ENCODE measurements around the gene NDNF.

DNA sequence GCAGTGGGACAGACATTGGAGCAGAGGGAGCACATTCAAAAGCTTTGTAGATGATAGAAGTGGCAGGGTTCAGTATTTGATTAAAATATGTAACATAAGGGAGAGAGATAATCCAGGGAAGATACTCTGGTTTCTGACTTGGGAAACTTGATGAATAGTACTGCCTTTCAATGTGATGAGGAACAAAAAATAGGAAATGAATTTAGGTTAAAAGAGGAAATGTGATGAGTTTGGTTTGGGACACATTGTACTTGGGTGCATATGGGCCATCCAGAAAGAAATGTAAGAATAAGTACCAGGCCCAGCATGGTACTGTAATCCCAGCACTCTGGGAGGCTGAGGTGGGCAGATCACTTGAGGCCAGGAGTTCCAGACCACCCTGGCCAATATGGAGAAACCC, 20.9 kb upstream of the NDNF start:
- TF ChIP-seq, protein P1, sequence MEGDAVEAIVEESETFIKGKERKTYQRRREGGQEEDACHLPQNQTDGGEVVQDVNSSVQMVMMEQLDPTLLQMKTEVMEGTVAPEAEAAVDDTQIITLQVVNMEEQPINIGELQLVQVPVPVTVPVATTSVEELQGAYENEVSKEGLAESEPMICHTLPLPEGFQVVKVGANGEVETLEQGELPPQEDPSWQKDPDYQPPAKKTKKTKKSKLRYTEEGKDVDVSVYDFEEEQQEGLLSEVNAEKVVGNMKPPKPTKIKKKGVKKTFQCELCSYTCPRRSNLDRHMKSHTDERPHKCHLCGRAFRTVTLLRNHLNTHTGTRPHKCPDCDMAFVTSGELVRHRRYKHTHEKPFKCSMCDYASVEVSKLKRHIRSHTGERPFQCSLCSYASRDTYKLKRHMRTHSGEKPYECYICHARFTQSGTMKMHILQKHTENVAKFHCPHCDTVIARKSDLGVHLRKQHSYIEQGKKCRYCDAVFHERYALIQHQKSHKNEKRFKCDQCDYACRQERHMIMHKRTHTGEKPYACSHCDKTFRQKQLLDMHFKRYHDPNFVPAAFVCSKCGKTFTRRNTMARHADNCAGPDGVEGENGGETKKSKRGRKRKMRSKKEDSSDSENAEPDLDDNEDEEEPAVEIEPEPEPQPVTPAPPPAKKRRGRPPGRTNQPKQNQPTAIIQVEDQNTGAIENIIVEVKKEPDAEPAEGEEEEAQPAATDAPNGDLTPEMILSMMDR (IDR thresholded peaks at IDR 0.05): no peak
- TF ChIP-seq EZH2 (IDR thresholded peaks at IDR 0.05; ENCODE audit: borderline replicate concordance, insufficient read depth, low read depth, low read length, poor library complexity, severe bottlenecking): no peak
